HG03520 (cell line): Measurements from ENCODE around the gene IL22.

Experiments
- ATAC-seq: cut with Tn5 transposase; IDR thresholded peaks from one replicate; pipeline ENCODE4 v1.9.1; 2021; ENCODE audit warnings: mild to moderate bottlenecking, moderate library complexity; ENCODE audit not compliant: unreplicated experiment

The IL22 gene

DNA sequence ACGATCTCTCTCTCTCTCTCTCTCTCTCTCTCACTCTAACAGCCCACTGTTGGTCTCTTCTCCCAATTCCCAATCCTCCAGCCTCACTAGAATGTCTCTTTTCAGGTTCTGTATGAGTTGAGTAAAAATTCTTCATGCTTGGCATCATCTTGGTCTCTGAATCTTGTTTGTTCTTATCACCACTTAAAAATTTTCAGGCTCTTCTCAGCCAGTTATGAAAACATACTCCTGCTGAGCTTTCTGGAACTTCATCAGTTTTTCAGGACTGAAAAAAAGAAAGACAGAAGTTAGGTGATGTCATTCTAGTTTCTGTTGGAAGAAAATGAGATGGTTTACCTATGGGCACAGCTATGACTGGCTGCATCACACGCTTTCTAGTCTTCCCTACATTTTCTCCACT is 11.5 kb upstream of the IL22 start:
- no peak for ATAC-seq

DNA sequence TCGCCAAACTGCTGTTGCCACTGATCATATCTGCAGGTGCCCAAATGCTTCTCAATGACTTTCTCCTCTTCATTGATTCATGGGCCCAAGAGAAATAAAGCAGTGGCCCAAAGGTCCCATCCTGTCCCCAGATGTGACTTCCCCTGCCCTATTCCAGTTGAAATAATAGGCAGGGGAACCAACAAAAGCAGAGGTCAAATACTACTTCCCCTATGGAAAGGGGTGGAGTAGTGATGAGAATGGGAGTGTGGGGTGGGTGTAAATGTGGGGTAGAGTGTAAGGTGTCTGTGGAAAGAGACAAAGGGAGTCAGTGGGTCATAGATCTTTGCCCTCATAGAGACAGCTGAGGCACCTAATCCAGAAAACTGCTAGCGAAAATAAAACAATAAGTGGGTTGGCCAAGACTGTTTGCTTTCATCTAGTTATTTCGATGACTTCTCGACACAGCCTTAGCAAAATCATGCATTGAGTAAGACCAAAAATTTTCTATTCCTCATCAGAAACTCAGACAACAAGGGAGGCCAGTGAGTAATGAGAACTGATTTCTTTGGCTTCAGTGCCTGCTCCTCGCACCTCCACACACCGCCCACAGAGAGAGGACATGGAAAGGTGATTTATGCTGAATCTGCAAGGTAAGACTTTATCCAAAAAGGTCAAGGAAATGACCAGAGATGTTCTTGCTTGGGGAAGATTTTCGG is 10.9 kb upstream of the IL22 start:
- no peak for ATAC-seq

DNA sequence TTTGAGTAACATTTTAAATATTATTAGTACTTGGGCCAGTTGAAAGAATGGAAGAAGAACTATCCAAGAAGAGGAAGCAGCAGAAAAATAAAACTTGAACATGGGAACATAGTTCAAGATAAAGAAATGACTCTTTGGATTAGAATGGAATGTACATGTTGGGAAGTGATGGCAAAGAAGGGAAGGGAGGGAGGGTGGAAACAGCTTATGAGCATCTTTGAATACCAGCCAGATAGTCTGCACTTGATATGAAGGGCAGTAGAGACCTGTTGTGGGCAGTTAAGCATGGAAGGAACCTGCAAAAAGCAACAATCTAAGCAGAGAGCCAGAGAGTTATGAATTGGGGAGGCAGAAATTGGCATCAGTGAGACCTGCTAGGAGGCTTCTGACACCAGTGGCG is 10.0 kb upstream of the IL22 start:
- no peak for ATAC-seq

DNA sequence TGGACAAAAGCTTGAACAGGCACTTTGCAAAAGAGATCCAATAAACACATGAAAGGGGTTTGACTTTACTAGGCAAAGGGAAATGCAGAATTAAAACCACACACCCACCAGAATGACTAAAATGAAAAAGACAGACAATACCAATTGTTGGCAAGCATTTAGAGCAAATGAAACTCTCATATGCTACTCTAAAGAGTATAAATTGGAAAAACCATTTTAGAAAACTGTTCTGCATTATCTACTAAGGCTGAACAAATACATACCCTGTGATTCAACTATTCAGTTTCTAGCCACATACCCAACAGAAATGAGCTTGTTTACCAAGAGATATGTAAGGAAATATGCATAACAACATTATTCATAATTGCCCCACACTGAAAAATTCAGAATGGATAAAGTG is 8.5 kb upstream of the IL22 start:
- no peak for ATAC-seq

DNA sequence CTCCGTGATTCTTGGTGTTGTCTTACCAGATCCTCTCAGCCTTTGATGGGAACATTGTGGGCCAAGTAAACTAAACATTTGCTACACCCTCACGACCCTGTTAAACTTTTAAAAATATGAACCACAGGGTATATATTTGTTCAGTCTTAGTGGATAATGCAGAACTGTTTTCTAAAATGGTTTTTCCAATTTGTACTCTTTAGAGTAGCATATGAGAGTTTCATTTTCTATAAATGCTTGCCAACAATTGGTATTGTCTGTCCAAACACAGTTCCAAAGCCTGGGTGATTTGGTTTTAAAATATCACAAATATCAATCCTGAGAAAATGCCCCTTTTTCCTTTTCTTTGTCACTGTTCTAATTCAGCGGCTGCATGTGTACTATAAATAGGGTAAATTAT is 6.7 kb upstream of the IL22 start:
- ATAC-seq = no peak

DNA sequence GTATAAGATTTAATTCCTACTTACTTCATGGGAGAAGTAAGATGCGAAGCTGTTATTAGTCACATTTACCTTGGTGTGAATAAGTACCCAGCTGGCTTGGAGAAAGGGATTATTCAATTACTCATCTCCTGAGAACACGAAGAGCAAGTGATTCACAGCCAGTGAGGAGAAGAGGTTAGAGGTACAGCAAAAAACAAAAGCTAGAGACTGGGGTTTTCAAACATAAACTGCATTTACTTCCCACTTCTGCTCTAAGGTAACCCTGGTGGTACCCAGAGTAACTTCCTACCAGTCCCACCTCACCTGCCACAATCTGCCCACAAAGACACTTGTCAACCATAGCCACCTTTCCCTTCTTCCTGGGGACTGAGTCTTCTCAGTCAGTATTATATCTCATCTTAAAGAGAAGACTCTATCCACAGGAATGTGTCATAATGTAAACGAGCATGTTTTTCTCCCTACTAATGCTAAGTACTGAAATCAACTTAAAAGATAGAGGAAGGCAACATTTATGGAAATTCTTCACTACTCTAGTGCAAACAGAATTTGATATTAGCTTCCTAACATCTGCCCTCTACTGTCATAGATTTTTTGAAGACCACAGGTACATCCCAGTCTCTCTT is 6.0 kb upstream of the IL22 start:
- ATAC-seq = no peak

DNA sequence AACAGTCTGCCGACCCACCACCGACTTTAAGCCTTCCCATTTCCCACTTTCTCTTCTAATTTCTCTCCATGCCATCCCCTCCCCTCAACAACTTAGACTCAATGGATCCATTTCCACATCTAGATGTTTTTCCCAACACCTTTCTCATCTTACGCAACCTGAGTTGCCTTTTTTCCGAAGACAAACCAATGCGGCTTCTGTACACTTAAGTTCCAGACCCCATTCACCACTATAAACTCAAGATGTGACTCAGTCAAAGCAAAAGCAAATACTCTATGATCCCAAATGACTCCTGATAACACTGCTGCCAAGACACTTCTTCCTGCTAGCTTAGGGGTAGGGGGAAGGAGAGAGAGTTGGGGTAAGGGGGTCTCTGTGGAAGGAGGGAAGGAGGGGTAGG is 1.3 kb downstream of the IL22 start:
- no peak for ATAC-seq

DNA sequence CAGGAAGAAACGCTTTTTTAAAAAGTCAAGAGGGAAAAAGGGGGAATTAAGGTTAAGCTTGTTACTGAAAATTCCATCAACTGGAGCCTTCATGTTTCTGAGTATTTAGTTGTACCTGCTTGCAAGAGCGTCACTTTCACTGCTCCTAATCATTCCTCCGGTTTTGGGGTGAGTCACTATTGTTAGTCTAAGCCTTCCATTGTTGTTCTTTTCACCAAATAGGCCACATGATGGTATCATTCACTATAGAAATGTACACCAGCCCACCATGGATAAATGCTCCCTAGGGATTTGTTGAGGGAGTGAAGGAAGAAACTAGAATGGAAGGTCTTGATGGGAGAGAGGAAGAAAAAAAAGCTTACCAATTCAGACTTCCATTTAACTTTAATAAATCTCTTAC is 3.0 kb downstream of the IL22 start:
- ATAC-seq = no peak

DNA sequence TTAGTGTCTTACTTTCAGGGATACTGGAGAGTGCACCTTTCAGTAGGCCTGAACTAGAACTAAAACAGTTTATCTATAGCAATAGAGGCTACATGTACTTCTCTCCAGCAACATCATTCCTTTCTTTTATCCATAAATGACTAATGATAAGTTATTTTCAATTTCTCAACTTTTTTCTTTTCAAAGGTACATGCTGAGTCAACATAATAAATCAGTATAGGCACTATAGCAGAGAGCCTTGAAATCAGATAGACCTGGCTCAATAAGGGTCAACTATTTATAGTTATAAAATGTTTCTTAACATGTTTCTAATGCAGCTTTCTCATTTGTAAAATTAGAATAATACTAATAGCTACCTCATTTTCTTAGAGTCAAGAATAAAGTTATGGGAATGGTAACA is 5.6 kb downstream of the IL22 start:
- ATAC-seq = no peak

DNA sequence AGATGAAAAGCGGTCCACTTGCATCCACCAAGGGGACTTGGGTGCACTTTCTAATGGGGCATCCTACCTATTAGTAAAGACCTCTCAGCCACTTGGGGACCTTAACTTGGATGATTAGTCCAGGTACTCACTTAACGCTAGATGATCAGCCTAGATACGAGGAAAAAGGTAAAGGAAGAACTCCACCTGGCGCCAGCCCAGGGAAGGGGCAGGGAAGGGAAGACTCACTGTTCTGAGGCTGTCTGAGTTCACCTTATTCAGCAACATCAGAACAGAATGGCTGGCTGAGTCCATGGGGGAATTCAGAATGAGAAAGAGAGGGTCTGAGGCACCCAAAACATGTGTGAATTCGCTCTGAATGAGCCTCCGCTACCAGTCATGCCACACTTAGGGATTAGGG is 7.1 kb downstream of the IL22 start:
- no peak for ATAC-seq

DNA sequence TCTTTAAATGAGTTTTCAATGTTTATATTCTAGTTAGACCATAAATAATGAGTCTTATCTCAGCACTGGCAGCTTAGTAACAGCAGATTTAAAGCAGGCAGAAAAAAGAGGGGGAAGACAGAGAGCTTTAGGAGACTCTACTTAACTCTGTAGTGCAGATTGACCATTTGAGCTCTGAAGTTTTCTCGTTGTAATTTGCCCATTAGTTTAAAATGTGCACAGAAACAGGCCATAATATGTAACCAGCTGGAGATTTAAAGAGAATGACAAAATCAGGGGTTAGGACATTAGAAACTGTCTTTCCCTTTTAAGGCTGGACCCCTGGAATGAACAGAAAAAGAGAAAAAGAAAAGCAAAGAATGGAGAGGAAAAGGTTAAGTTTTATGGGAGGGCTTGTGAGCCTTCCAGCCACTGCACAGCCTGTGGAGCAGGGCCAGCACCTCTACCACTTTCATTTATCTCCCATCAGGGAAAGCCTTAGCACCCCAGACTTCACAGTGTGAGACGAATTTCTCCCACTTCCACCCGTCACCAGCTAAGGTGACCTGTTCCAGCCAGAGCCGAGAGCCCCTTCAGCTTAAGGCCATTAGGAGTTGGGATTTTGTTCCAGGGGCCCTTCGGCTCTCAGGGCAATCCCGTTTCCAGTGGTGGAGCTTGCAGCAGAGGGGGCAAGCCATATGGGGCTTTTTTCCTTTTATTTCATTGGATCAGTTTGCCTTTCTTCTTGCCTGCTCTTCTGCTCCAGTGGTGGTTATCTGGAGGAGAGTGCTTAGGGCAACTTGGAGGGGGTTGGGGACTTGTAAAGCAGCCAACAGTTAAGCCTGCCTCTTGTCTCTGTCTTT is 8.0 kb downstream of the IL22 start:
- ATAC-seq = no peak

DNA sequence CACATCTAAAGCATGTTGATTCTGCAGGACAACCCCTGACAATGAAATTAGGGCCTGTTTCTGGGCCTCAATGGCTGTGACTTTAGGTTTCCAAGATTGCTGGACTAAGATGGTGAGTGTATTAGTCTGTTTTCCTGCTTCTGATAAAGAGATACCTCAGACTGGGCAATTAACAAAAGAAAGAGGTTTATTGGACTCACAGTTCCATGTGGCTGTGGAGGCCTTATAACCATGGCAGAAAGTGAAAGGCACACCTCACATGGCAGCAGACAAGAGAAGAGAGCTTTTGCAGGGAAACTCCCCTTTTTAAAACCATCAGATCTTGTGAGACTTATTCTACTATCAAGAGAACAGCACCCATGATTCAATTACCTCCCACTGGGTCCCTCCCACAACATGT is 10.6 kb downstream of the IL22 start:
- ATAC-seq = no peak

DNA sequence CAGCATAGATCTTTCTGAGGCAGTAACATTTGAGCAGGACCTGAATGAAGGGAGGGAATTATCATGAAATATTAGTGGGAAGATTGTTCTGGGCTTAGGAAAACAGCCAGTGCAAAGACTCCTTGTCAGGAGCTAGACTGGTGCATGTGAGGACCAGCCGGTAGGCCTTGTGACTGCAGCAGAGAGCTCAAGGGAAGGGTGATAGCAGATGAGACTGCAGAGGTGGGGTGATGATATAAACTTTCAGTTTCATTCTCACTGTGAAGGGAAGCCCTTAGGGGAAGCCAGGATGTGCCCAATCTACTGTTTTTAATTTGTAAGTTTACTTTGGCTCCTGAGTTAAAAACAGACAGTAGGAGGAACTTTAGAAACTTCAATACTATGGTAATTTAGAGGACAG is 12.4 kb downstream of the IL22 start:
- peak; percentile 99 for ATAC-seq

DNA sequence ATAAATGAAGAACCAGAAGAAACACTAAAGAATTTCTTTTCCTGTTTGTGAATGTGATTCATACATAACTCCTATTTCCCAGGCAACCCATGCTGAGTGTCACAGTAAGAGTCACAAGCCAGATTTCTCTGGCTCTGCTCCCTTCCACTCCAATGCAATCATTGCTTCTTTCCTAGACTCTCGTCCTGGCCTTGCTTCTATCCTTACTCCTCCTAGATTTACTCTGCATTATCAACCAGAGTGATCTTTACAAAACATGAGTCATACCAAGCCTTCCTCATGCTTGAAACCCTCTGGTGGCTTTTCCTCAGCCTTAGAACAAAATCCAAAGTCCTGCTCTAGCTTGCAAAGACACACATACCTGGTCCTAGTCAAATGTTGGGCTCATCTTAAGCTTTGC is 13.3 kb downstream of the IL22 start:
- ATAC-seq = no peak

DNA sequence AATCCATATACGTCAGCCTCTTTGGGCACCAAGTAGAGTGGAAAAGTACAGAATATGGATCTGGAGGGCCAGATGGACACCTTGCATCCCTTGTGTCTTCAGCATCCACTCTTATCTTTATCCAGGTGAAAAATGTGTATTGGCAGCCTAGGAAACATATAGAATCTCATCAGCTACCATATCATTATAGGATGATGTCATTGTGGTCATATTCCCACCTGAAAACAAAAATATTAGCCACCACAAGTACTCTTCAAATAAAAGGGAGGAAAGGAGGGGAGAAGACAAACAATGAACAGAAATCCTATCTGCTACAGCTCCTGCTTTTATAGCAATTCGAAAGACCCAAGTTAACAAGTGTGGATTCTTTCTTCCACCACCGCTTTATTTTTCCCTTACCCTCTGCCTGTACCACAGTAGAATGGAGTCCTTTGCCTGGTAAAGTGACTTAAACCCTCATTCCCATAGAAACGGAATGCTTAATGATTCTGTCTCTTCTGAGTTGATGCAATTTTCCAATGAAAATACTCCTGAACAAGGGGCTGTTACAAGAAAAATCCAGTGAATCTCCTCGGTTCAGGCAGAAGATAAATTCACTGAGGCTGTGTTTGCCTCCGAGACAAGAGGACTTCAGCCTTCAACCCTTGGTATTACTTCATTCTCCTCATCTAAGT is 14.0 kb downstream of the IL22 start:
- no peak for ATAC-seq

DNA sequence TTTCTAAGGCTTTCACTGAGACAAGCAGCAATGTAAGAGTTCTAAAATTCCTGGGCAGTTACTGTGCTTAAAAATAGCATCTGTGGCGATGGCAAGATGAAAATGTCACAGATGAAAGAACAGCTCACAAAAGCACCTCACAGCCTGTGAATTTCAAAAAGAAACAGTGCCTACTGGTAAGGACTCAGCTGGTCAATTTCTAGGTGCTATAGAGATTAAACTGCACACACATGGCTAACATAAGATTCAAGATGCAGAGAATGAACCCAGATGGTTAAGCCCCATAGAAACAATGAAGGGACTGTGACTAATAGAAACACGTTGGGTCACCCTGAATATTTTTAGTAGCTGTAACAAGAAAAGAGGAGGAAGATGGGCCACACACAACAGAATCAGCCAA is 15.8 kb downstream of the IL22 start:
- ATAC-seq = no peak

DNA sequence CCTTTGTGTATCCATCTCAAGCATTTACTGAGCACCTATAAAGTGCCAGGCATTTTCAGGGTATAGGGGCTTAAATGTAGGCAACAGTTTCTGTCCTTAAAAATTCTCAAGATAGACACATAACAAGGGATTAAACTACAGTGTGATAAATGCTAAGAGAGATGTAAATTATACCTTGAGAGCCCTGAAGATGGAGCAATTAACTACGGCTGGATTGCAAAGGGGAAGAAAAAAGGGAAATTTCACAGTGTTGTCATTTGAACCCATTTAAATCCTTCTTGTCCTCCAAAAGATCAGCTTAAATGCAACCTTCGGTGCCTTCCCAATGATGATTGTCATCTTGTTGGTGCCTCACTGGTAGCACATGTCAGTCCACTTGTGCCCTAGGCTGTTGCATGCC is 16.3 kb downstream of the IL22 start:
- ATAC-seq = no peak

DNA sequence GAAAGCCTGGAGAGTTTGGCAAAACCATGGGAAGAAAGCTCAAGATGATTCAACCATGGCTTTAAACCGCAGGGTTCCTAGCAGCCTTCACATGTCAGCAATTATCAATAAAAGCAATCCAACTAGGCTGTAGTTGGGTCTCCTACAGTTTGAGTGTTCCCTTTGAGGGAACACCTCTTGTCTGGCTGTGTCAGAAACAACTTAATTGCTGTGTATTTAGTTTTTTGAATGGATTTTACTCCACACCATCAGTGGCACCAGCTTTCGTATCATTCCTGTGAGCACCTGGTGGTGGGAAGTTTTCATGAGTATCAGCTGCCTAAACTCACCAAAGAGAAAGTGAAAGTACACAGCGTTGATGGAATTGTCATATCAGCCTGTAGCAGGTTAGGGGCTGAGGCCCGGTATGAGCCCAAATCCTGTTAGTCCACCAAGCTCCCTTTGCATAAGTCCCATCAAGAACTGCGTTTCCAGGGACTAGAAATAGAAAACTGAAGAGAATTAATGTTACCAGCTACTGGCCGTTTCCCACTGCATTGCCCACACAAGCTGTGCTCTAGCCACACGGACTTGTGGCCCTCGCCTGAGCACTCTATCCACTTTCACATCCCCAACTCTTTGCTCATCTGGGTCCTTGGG is 16.9 kb downstream of the IL22 start:
- ATAC-seq = peak; percentile 44

DNA sequence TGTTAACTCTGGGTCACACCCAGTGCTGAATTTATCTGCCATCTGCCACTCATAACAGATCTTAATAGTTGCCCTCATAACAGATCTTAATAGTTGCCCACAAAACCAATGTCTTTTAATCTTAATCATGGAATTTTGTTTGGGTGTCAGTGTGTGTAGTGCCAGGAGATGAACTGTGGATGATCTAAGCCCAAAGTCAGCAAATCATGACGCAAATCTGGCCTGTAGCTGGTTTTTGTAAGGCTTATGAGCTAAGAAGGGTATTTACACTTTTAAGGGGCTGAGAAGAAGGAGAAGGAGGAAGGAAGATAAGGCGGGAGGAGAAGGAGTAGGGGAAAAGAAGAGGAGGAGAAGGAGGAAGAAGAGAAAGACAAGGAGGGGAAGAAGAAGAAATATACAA is 17.8 kb downstream of the IL22 start:
- ATAC-seq = no peak

DNA sequence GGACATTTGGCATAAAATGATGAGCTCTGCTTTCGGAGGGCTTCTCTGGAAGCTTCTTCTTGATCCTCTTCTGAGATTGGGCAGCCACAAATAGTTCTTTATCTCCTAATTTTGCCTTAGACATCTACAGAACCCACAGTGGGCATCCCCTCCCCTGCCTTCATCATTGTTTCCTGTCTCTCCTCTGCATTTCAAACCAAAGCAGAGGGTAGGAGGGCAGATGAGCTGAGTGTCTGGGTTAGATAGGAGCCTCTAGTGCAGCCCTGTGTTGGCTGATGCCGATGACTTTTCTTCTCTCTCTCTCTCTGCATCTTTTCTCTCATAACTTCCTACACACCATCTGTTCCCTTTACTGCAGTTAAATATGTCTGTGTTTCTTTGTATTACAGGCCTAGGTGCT is 19.3 kb downstream of the IL22 start:
- no peak for ATAC-seq

DNA sequence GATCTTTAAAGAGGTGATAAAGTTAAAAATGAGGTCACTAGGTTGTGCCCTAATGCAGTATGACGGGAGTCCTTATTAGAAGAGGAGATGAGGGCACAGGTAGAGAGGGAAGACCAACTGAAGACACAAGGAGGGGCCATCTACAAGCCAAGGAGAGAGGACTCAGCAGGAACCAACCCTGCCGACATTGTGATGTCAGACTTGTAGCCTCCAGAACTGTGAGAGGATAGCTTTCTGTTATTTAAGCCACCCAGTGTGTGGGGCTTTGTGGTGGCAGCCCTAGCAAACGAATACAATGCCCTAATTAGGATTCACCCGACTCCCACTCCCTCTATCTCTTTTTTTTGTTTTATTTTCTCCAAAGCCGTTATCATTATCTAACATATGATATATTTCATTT is 19.9 kb downstream of the IL22 start:
- ATAC-seq = no peak
